ENCODE data around the gene CGB3. TPM values are rescaled to one million over a fixed set of nuclear protein-coding genes. Genes with fewer than 3 reads are reported as not detected.

CGB3 gene
- polyA plus RNA-seq, 1 donor (not counting 4 experiments of a cell fraction or from before 2014, with no cell fraction given), result not detected

DNA sequence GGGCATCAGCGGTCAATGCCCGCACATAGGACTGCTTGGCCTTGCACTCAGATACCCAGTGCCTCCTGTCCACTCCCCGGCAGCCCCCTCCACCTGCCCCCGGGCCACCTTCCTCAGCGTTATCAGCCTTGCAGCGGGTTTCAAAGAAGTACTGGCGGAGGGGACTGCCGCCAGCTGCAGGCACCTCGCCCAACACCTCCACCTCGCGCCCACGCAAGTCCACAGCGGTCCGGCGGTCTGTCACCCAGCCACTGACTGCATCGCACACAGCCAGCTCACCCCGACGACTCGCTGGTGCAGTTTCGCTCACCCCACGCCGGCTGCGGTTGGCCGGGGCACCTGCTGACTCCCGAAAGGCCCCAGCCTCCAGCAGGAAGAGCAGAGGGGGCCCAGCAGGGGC, 37.3 kb upstream of the CGB3 start:
- Histone ChIP-seq H3K4me2 (ENCODE audit: control insufficient read depth, extremely low read depth, insufficient read depth, low read depth, low read length) (no peak overlapping the region), H3K4me1 (ENCODE audit: control insufficient read depth, extremely low read depth, insufficient read depth, low read length) (peaks cover 26% of the 10 kb centered on the region), H3K9me3 (ENCODE audit: control insufficient read depth, low read depth, low read length) (no peaks in the 10 kb centered on the region), H3K36me3 (ENCODE audit: control insufficient read depth in 2 of 2, extremely low read depth in 1 of 2, insufficient read depth in 2 of 2, low read length in 2 of 2) (peaks cover 3 to 4% of the 10 kb centered on the region in 2 experiments), H4K20me1 (ENCODE audit: control insufficient read depth, extremely low read depth, insufficient read depth, low read length) (no peaks in the 10 kb centered on the region), H3K79me2 (ENCODE audit: control insufficient read depth, insufficient read depth, low read length) (no peaks in the 10 kb centered on the region), H3K4me3 (ENCODE audit: control insufficient read depth in 2 of 3, extremely low read depth in 1 of 3, insufficient read depth in 2 of 3, low read depth in 1 of 3, low read length in 3 of 3) (no peak overlapping the region), H3K9me1 (ENCODE audit: control insufficient read depth, extremely low read depth, insufficient read depth, low read length) (peaks cover 2% of the 10 kb centered on the region), H3K9ac (ENCODE audit: control insufficient read depth, extremely low read depth, insufficient read depth, low read length) (no peak overlapping the region), H3K27me3 (ENCODE audit: control insufficient read depth, extremely low read depth, insufficient read depth, low read length) (peaks cover 4% of the 10 kb centered on the region), H3K27ac (ENCODE audit: control insufficient read depth, insufficient read depth, low read length) (no peak overlapping the region), H2AFZ (ENCODE audit: control insufficient read depth, low read length) (no peak overlapping the region)
- no peak for FAIRE-seq
- no peak for DNase-seq (ENCODE audit: low read depth, low spot score)
- dilution Hi-C loops (cut with MboI; ENCODE audit: extremely low pct_ligation_motif_present, low sequenced_read_pairs), result no loop called here
- TF ChIP-seq, protein P1, sequence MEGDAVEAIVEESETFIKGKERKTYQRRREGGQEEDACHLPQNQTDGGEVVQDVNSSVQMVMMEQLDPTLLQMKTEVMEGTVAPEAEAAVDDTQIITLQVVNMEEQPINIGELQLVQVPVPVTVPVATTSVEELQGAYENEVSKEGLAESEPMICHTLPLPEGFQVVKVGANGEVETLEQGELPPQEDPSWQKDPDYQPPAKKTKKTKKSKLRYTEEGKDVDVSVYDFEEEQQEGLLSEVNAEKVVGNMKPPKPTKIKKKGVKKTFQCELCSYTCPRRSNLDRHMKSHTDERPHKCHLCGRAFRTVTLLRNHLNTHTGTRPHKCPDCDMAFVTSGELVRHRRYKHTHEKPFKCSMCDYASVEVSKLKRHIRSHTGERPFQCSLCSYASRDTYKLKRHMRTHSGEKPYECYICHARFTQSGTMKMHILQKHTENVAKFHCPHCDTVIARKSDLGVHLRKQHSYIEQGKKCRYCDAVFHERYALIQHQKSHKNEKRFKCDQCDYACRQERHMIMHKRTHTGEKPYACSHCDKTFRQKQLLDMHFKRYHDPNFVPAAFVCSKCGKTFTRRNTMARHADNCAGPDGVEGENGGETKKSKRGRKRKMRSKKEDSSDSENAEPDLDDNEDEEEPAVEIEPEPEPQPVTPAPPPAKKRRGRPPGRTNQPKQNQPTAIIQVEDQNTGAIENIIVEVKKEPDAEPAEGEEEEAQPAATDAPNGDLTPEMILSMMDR (optimal IDR thresholded peaks at IDR 0.05 in 1 of 3, IDR thresholded peaks at IDR 0.05 in 1 of 3, conservative IDR thresholded peaks at IDR 0.05 in 1 of 3; ENCODE audit: extremely low read depth in 1 of 3, insufficient read depth in 2 of 3, low read length in 3 of 3), result no peak
- no peak for TF ChIP-seq EZH2 (IDR thresholded peaks at IDR 0.05; ENCODE audit: low read length)

- Histone ChIP-seq H3K9me3 (ENCODE audit: control insufficient read depth, low read depth, low read length) (no peaks in the 10 kb centered on the region), H3K79me2 (ENCODE audit: control insufficient read depth, insufficient read depth, low read length) (no peaks in the 10 kb centered on the region), H3K9ac (ENCODE audit: control insufficient read depth, extremely low read depth, insufficient read depth, low read length) (no peak overlapping the region), H3K4me1 (ENCODE audit: control insufficient read depth, extremely low read depth, insufficient read depth, low read length) (peaks cover 26% of the 10 kb centered on the region), H3K27me3 (ENCODE audit: control insufficient read depth, extremely low read depth, insufficient read depth, low read length) (peaks cover 2% of the 10 kb centered on the region), H3K27ac (ENCODE audit: control insufficient read depth, insufficient read depth, low read length) (no peak overlapping the region), H3K9me1 (ENCODE audit: control insufficient read depth, extremely low read depth, insufficient read depth, low read length) (peaks cover 2% of the 10 kb centered on the region), H4K20me1 (ENCODE audit: control insufficient read depth, extremely low read depth, insufficient read depth, low read length) (no peaks in the 10 kb centered on the region), H2AFZ (ENCODE audit: control insufficient read depth, low read length) (no peak overlapping the region), H3K4me3 (ENCODE audit: control insufficient read depth in 2 of 3, extremely low read depth in 1 of 3, insufficient read depth in 2 of 3, low read depth in 1 of 3, low read length in 3 of 3) (no peak overlapping the region), H3K4me2 (ENCODE audit: control insufficient read depth, extremely low read depth, insufficient read depth, low read depth, low read length) (no peak overlapping the region), H3K36me3 (ENCODE audit: control insufficient read depth in 2 of 2, extremely low read depth in 1 of 2, insufficient read depth in 2 of 2, low read length in 2 of 2) (peaks cover 3 to 4% of the 10 kb centered on the region in 2 experiments)
- TF ChIP-seq, protein P1 (optimal IDR thresholded peaks at IDR 0.05 in 1 of 3, IDR thresholded peaks at IDR 0.05 in 1 of 3, conservative IDR thresholded peaks at IDR 0.05 in 1 of 3; ENCODE audit: extremely low read depth in 1 of 3, insufficient read depth in 2 of 3, low read length in 3 of 3), result no peak
- no peak for TF ChIP-seq EZH2 (IDR thresholded peaks at IDR 0.05; ENCODE audit: low read length)
- DNase-seq (ENCODE audit: low read depth, low spot score), result no peak
- FAIRE-seq, result no peak
- dilution Hi-C loops (cut with MboI; ENCODE audit: extremely low pct_ligation_motif_present, low sequenced_read_pairs), result no loop called here
Observed at GRCh38 chr19:49061000-49061399, 36.9 kb upstream of the CGB3 start.

Measured in keratinocyte (primary cell).